WTC11 (cell line): Measurements from ENCODE around the gene GUCY2C. TPM values are rescaled to one million over a fixed set of nuclear protein-coding genes. Genes with fewer than 3 reads are reported as not detected.

Experiments used
- ATAC-seq: fragments of 200-7000 bp; cut with Tn5 transposase; 2 replicates; pipeline ENCODE4 v1.10.0; 2021; ENCODE audit warnings: mild to moderate bottlenecking, moderate library complexity
- CTCF ChIA-PET: fragments of 300-600 bp; sonication (Branson Sonifier 250); formaldehyde crosslinking; loops from one replicate; lab custom pipeline; 2021; ENCODE audit warnings: antibody characterized with exemption; lab: Charles Lee
- POLR2A ChIA-PET: fragments of 350-600 bp; sonication (Branson Sonifier 250); formaldehyde crosslinking; loops from one replicate; lab custom pipeline; 2021; ENCODE audit warnings: antibody characterized with exemption; lab: Charles Lee
- DNase-seq: peaks from one replicate; pipeline ENCODE4 v3.0.0; 2021; ENCODE audit warnings: low spot score
- H3K27ac Mint-ChIP-seq: 2 replicates; pipeline ENCODE4 v1.8.0; 2021; ENCODE audit warnings: mixed read lengths
- H3K27me3 Mint-ChIP-seq: 2 replicates; pipeline ENCODE4 v1.8.0; 2021; ENCODE audit warnings: low read depth, mild to moderate bottlenecking, moderate library complexity, mixed read lengths
- H3K36me3 Mint-ChIP-seq: 2 replicates; pipeline ENCODE4 v1.8.0; 2021; ENCODE audit warnings: mixed read lengths
- H3K4me1 Mint-ChIP-seq: 2 replicates; pipeline ENCODE4 v1.8.0; 2022; ENCODE audit warnings: mixed read lengths
- H3K4me3 Mint-ChIP-seq: 2 replicates; pipeline ENCODE4 v1.8.0; 2021; ENCODE audit warnings: mild to moderate bottlenecking, moderate library complexity, mixed read lengths
- H3K9me3 Mint-ChIP-seq: 2 replicates; pipeline ENCODE4 v1.8.0; 2021; ENCODE audit warnings: mixed read lengths
- ATF1 ChIP-seq: sonication (generic); formaldehyde crosslinking; IDR thresholded peaks from 2 replicates; pipeline ENCODE4 v1.8.1; 2023; ENCODE audit warnings: mild to moderate bottlenecking, moderate library complexity, missing genetic modification reagents
- CREM ChIP-seq: sonication (generic); formaldehyde crosslinking; IDR thresholded peaks from 2 replicates; pipeline ENCODE4 v1.8.1; 2022; ENCODE audit warnings: mild to moderate bottlenecking, missing genetic modification reagents, moderate library complexity
- CTCF ChIP-seq: fragments of 200-600 bp; IDR thresholded peaks from 2 replicates; pipeline ENCODE4 v1.8.0; 2022; ENCODE audit warnings: antibody characterized with exemption
- ELF4 ChIP-seq: sonication (generic); formaldehyde crosslinking; IDR thresholded peaks from 2 replicates; pipeline ENCODE4 v1.8.1; 2022; ENCODE audit warnings: low read depth, mild to moderate bottlenecking, moderate library complexity, missing genetic modification reagents
- ETV6 ChIP-seq: sonication (generic); formaldehyde crosslinking; IDR thresholded peaks from 2 replicates; pipeline ENCODE4 v1.8.1; 2022; ENCODE audit warnings: mild to moderate bottlenecking, missing genetic modification reagents
- FOXJ3 ChIP-seq: sonication (generic); formaldehyde crosslinking; IDR thresholded peaks from 2 replicates; pipeline ENCODE4 v1.9.0; 2021; ENCODE audit warnings: missing genetic modification reagents, mild to moderate bottlenecking, borderline replicate concordance
- HMGA2 ChIP-seq: fragments of 250-450 bp; sonication (Bioruptor Pico); IDR thresholded peaks from 2 replicates; pipeline ENCODE4 v1.4.0; 2021; ENCODE audit warnings: mild to moderate bottlenecking, moderate library complexity
- JAZF1 ChIP-seq: fragments of 250-450 bp; sonication (Bioruptor Pico); IDR thresholded peaks from 2 replicates; pipeline ENCODE4 v1.9.0; 2021; ENCODE audit warnings: moderate library complexity, mild to moderate bottlenecking, inconsistent platforms
- MAX ChIP-seq: sonication (generic); formaldehyde crosslinking; IDR thresholded peaks from 2 replicates; pipeline ENCODE4 v1.8.0; 2022; ENCODE audit warnings: mild to moderate bottlenecking, missing genetic modification reagents
- MYBL2 ChIP-seq: sonication (generic); formaldehyde crosslinking; IDR thresholded peaks from 2 replicates; pipeline ENCODE4 v1.8.1; 2023; ENCODE audit warnings: mild to moderate bottlenecking, moderate library complexity, missing genetic modification reagents
- OVOL2 ChIP-seq: fragments of 250-450 bp; sonication (Bioruptor Pico); IDR thresholded peaks from 2 replicates; pipeline ENCODE4 v1.9.0; 2021; ENCODE audit warnings: mild to moderate bottlenecking, borderline replicate concordance
- ZMAT4 ChIP-seq: fragments of 250-450 bp; sonication (Bioruptor Pico); IDR thresholded peaks from 2 replicates; pipeline ENCODE4 v1.9.0; 2021; ENCODE audit warnings: mild to moderate bottlenecking
- ZNF263 ChIP-seq: sonication (generic); formaldehyde crosslinking; IDR thresholded peaks from 2 replicates; pipeline ENCODE4 v1.8.1; 2022; ENCODE audit warnings: low read depth, mild to moderate bottlenecking, moderate library complexity, missing genetic modification reagents
- ZNF671 ChIP-seq: fragments of 250-450 bp; sonication (Bioruptor Pico); IDR thresholded peaks from 2 replicates; pipeline ENCODE4 v1.8.0; 2021; ENCODE audit warnings: mild to moderate bottlenecking
- total RNA-seq: library from RNA; stranded (reverse); gene quantifications from 3 replicates; pipeline ENCODE4 v1.2.3, GENCODE V29; 2021

GUCY2C gene
- total RNA-seq, 1 experiment from 2014 or later, result 3.9 TPM

GRCh38 chr12:14678547-14679150 lies 17.8 kb downstream of the GUCY2C start:
- CTCF ChIA-PET, result no interaction called here
- TF ChIP-seq MYBL2 (CRISPR knock-in tag) (no peak), ZMAT4 (no peak)
- H3K27ac Mint-ChIP-seq, result no peak overlapping the region

GRCh38 chr12:14668591-14668990 lies 27.8 kb downstream of the GUCY2C start:
- Mint-ChIP-seq H3K36me3 (peaks cover 11% of the 10 kb centered on the region), H3K27me3 (no peaks in the 10 kb centered on the region; the same call in 1 of the 2 replicates), H3K4me3 (no peak overlapping the region), H3K4me1 (peaks cover 20% of the 10 kb centered on the region), H3K27ac (no peak overlapping the region), H3K9me3 (peaks cover 15% of the 10 kb centered on the region)
- ChIA-PET CTCF (interaction anchor here (0.9 kb wide), 1 partner anchor 87 kb away, joined by 3 read pairs; no protein-coding TSS in a partner anchor), POLR2A (no interaction called here)
- ATAC-seq, result no peak
- DNase-seq, result no peak
- TF ChIP-seq CREM (no peak), ETV6 (no peak), ZMAT4 (no peak), JAZF1 (no peak), FOXJ3 (no peak), ATF1 (no peak)
- TF ChIP-seq, all 79 proteins: peak for 0

More at GRCh38 chr12:14678547-14679150, 17.8 kb downstream of the GUCY2C start:
- Mint-ChIP-seq H3K4me1 (no peaks in the 10 kb centered on the region), H3K9me3 (no peaks in the 10 kb centered on the region), H3K4me3 (no peak overlapping the region), H3K36me3 (no peaks in the 10 kb centered on the region), H3K27me3 (peaks cover 19% of the 10 kb centered on the region)
- 0 out of 2 replicates have a peak, but pooled peaks have one; percentile 34 for ATAC-seq
- DNase-seq, result no peak
- POLR2A ChIA-PET, result no interaction called here

- Mint-ChIP-seq H3K27ac (peak overlapping the region; percentile 64; the same call in 1 of the 2 replicates), H3K9me3 (peaks cover 9% of the 10 kb centered on the region), H3K36me3 (0 out of 2 replicates have a peak, but pooled peaks cover 1% of the 10 kb centered on the region), H3K4me1 (peaks cover 20% of the 10 kb centered on the region), H3K4me3 (no peak overlapping the region), H3K27me3 (no peaks in the 10 kb centered on the region; the same call in 1 of the 2 replicates)
- ChIA-PET POLR2A (interaction anchor here (0.6 to 0.7 kb wide), 2 partner anchors 491 to 573 kb away, joined by 3 to 6 read pairs; no protein-coding TSS in a partner anchor), CTCF (interaction anchor here (0.6 to 3.0 kb wide), 6 partner anchors 10 to 117 kb away, joined by 3 to 15 read pairs (median 5); no protein-coding TSS in a partner anchor)
- ATAC-seq (peak; percentile 99), DNase-seq (peak; percentile 41)
- no peak for TF ChIP-seq OVOL2
- TF ChIP-seq MAX, result peak; percentile 57
Observed at GRCh38 chr12:14665354-14666348, 30.7 kb downstream of the GUCY2C start.

GRCh38 chr12:14664434-14665023 lies 31.9 kb downstream of the GUCY2C start:
- Mint-ChIP-seq H3K36me3 (no peaks in the 10 kb centered on the region), H3K27me3 (no peaks in the 10 kb centered on the region; the same call in 1 of the 2 replicates), H3K4me1 (peaks cover 20% of the 10 kb centered on the region), H3K4me3 (no peak overlapping the region), H3K27ac (no peak overlapping the region), H3K9me3 (peaks cover 7% of the 10 kb centered on the region)
- POLR2A ChIA-PET, result interaction anchor here (0.7 kb wide), 1 partner anchor 1124 kb away, joined by 3 read pairs; no protein-coding TSS in a partner anchor
- TF ChIP-seq CTCF (peak; percentile 26; the same call in 1 of the 2 replicates), ZNF671 (CRISPR knock-in tag) (no peak), HMGA2 (peak; percentile 15; the same call in 1 of the 2 replicates), ELF4 (CRISPR knock-in tag) (no peak), ZNF263 (CRISPR knock-in tag) (no peak)
- DNase-seq, result no peak
- ATAC-seq, result 0 out of 2 replicates have a peak, but pooled peaks have one; percentile 17
- CTCF ChIA-PET, result interaction anchor here (0.7 to 3.0 kb wide), 8 partner anchors 7 to 92 kb away, joined by 3 to 15 read pairs (median 4); no protein-coding TSS in a partner anchor
